ENCODE data around the gene PAK1.
"Not testable (repeated sequence)": the region's sequence is repeated elsewhere in the genome, so short reads cannot be mapped to it uniquely, and the experiment has no call there.

PAK1 gene

DNA sequence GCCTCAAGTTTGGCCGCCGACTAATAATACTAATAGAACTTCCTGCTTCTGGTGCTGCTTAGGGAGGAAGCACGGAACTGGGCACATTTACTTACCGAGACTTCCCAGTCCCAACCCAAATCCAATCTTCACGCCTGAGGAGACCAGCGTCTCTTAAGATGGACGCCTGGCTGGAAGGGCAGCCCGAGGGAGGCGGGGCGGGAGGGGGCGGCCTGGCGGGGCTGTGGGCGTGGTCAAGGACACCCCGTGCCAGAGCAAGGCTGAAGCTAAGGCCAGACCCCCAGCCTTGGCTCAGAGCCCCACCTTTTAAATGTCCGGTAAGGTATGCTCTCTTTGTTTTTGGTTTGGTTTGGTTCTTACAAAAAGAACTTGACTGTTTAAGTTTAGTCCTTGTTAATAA is 172.4 kb downstream of the PAK1 start, which contains the start of gene GDPD4:
Gene GDPD4, minus strand, starts transcription at position 177 of the 400 bp plus-strand sequence. CDS start 16,549 bp downstream, outside the sequence.
- no peaks in the 10 kb centered on the region for H3K4me1 ChIP-seq (ENCODE audit: insufficient read depth, low read length, severe bottlenecking)
- TF ChIP-seq EZH2 (IDR thresholded peaks at IDR 0.05; ENCODE audit: borderline replicate concordance, low read length), result no peak
- TF ChIP-seq CTCF (IDR thresholded peaks at IDR 0.05; ENCODE audit: low read length), result no peak
- H3K9ac ChIP-seq (ENCODE audit: low read length), result no peak within 1 kb of the TSS
- H3F3A ChIP-seq (ENCODE audit: insufficient read depth, low read length), result no peaks in the 10 kb centered on the region
- H3K4me3 ChIP-seq (ENCODE audit: low read depth, low read length, poor library complexity, severe bottlenecking), result no peak within 1 kb of the TSS
- no peaks in the 10 kb centered on the region for H4K20me1 ChIP-seq (ENCODE audit: insufficient read depth, low read length)
- no peaks in the 10 kb centered on the region for H3K36me3 ChIP-seq (ENCODE audit: insufficient read depth, low read length)
- no peak within 1 kb of the TSS for H3K4me2 ChIP-seq (ENCODE audit: low read length)
- H3K79me2 ChIP-seq (ENCODE audit: insufficient read depth, low read length), result no peaks in the 10 kb centered on the region
- H3K9me2 ChIP-seq (ENCODE audit: low read depth, low read length), result no peaks in the 10 kb centered on the region
- H3K9me3 ChIP-seq (ENCODE audit: low read length), result no peaks in the 10 kb centered on the region
- H3K27ac ChIP-seq (ENCODE audit: low read depth, low read length, poor library complexity, severe bottlenecking), result no peak within 1 kb of the TSS
- H3K27me3 ChIP-seq (ENCODE audit: insufficient read depth, low read length), result no peaks in the 10 kb centered on the region
- no peak within 1 kb of the TSS for H2AFZ ChIP-seq (ENCODE audit: low read length)

DNA sequence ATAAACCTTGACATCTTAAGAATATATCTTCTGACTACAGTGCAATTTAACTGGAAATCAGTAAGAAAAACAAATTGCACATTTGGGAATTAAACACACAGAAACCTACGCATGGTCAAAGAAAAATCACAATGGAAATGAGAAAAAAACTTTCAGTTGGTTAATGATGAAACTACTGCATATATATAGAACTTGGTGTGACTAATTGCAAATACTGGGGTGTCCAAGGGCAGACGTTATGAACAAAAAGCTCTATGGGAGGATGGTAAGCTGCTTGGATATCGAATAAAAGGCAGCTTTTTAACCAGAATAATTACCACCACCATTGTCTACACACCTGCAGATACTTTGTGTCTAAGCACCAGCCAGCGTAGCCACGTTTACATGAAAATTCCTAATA is 173.2 kb downstream of the PAK1 start:
- no peaks in the 10 kb centered on the region for H3K79me2 ChIP-seq (ENCODE audit: insufficient read depth, low read length)
- no peak for TF ChIP-seq CTCF (IDR thresholded peaks at IDR 0.05; ENCODE audit: low read length)
- TF ChIP-seq EZH2 (IDR thresholded peaks at IDR 0.05; ENCODE audit: borderline replicate concordance, low read length), result no peak
- H3K9me3 ChIP-seq (ENCODE audit: low read length), result no peaks in the 10 kb centered on the region
- no peaks in the 10 kb centered on the region for H3K27me3 ChIP-seq (ENCODE audit: insufficient read depth, low read length)
- H3K9ac ChIP-seq (ENCODE audit: low read length), result no peak overlapping the region
- H3K4me3 ChIP-seq (ENCODE audit: low read depth, low read length, poor library complexity, severe bottlenecking), result no peak overlapping the region
- no peaks in the 10 kb centered on the region for H3K4me1 ChIP-seq (ENCODE audit: insufficient read depth, low read length, severe bottlenecking)
- H3K27ac ChIP-seq (ENCODE audit: low read depth, low read length, poor library complexity, severe bottlenecking), result no peak overlapping the region
- no peaks in the 10 kb centered on the region for H3K36me3 ChIP-seq (ENCODE audit: insufficient read depth, low read length)
- no peaks in the 10 kb centered on the region for H4K20me1 ChIP-seq (ENCODE audit: insufficient read depth, low read length)
- no peak overlapping the region for H2AFZ ChIP-seq (ENCODE audit: low read length)
- no peaks in the 10 kb centered on the region for H3K9me2 ChIP-seq (ENCODE audit: low read depth, low read length)
- H3F3A ChIP-seq (ENCODE audit: insufficient read depth, low read length), result no peaks in the 10 kb centered on the region
- H3K4me2 ChIP-seq (ENCODE audit: low read length), result no peak overlapping the region

GRCh38 chr11:77300028-77300427 is 173.9 kb downstream of the PAK1 start:
- not testable (repeated sequence) for H3K27ac ChIP-seq (ENCODE audit: low read depth, low read length, poor library complexity, severe bottlenecking)

DNA sequence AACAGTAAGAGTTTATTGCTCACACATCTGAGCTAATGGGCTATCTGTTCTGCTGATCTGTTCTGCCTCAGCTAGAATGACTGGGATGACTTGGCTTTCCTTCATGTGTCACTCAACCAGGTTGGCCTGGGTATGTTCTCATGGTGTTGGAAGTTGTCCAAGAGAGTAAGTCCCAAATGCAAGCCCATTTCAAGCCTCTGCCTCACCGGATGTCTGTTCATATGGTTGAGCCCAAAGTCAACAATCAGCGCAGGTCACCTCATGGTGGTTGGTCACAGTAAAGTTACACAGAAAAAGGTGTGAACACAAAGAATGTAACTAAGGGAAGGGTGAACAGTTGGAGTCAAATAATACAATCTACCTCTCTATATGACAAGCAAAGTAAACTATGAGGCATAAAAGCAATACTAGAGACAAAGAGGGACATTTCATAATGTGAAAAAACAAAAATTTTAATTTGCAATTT is 174.3 kb downstream of the PAK1 start:
- Histone ChIP-seq H3K9me2 (ENCODE audit: low read depth, low read length) (no peaks in the 10 kb centered on the region), H3K9ac (ENCODE audit: low read length) (no peak overlapping the region), H3K4me1 (ENCODE audit: insufficient read depth, low read length, severe bottlenecking) (no peaks in the 10 kb centered on the region), H3K27me3 (ENCODE audit: insufficient read depth, low read length) (no peaks in the 10 kb centered on the region), H3F3A (ENCODE audit: insufficient read depth, low read length) (no peaks in the 10 kb centered on the region), H3K27ac (ENCODE audit: low read depth, low read length, poor library complexity, severe bottlenecking) (no peak overlapping the region), H2AFZ (ENCODE audit: low read length) (no peak overlapping the region), H3K9me3 (ENCODE audit: low read length) (no peaks in the 10 kb centered on the region), H3K4me3 (ENCODE audit: low read depth, low read length, poor library complexity, severe bottlenecking) (no peak overlapping the region), H3K79me2 (ENCODE audit: insufficient read depth, low read length) (no peaks in the 10 kb centered on the region), H4K20me1 (ENCODE audit: insufficient read depth, low read length) (no peaks in the 10 kb centered on the region), H3K4me2 (ENCODE audit: low read length) (no peak overlapping the region), H3K36me3 (ENCODE audit: insufficient read depth, low read length) (no peaks in the 10 kb centered on the region)
- no peak for TF ChIP-seq CTCF (IDR thresholded peaks at IDR 0.05; ENCODE audit: low read length)

More at GRCh38 chr11:77300028-77300427, 173.9 kb downstream of the PAK1 start:
- not testable (repeated sequence) for H3K9ac ChIP-seq (ENCODE audit: low read length); H3K4me3 ChIP-seq (ENCODE audit: low read depth, low read length, poor library complexity, severe bottlenecking); H3K36me3 ChIP-seq (ENCODE audit: insufficient read depth, low read length); H3K9me3 ChIP-seq (ENCODE audit: low read length); H3K27me3 ChIP-seq (ENCODE audit: insufficient read depth, low read length); H3F3A ChIP-seq (ENCODE audit: insufficient read depth, low read length); H3K4me2 ChIP-seq (ENCODE audit: low read length); H2AFZ ChIP-seq (ENCODE audit: low read length); H3K9me2 ChIP-seq (ENCODE audit: low read depth, low read length); H4K20me1 ChIP-seq (ENCODE audit: insufficient read depth, low read length); H3K4me1 ChIP-seq (ENCODE audit: insufficient read depth, low read length, severe bottlenecking); H3K79me2 ChIP-seq (ENCODE audit: insufficient read depth, low read length)
